ENCODE results near the gene ASXL3.

ASXL3 gene

GRCh38 chr18:33612632-33613031 lies 34.6 kb downstream of the ASXL3 start:
- H3K4me1 ChIP-seq (ENCODE audit: insufficient read depth, low read length), result no peaks in the 10 kb centered on the region
- no peak overlapping the region for H3K27ac ChIP-seq (ENCODE audit: low read depth, low read length)
- H3K9ac ChIP-seq (ENCODE audit: low read depth, low read length), result no peak overlapping the region
- H3K4me3 ChIP-seq (ENCODE audit: low read length), result no peak overlapping the region
- no peaks in the 10 kb centered on the region for H3K27me3 ChIP-seq (ENCODE audit: insufficient read depth, low read length)
- 89% methylated on average over 3 of the region's 3 CpGs for WGBS
- H3K9me3 ChIP-seq (ENCODE audit: insufficient read depth, low read depth, low read length), result no peaks in the 10 kb centered on the region
- no peaks in the 10 kb centered on the region for H3K36me3 ChIP-seq (ENCODE audit: insufficient read depth, low read length)

- Histone ChIP-seq H3K9me3 (ENCODE audit: insufficient read depth, low read depth, low read length) (no peaks in the 10 kb centered on the region), H3K4me1 (ENCODE audit: insufficient read depth, low read length) (no peaks in the 10 kb centered on the region), H3K27ac (ENCODE audit: low read depth, low read length) (no peak overlapping the region), H3K27me3 (ENCODE audit: insufficient read depth, low read length) (no peaks in the 10 kb centered on the region), H3K9ac (ENCODE audit: low read depth, low read length) (no peak overlapping the region), H3K4me3 (ENCODE audit: low read length) (no peak overlapping the region), H3K36me3 (ENCODE audit: insufficient read depth, low read length) (no peaks in the 10 kb centered on the region)
- 98% methylated on average over 3 of the region's 3 CpGs for WGBS
Observed at GRCh38 chr18:33616556-33616955, 38.5 kb downstream of the ASXL3 start.

- Histone ChIP-seq H3K27me3 (ENCODE audit: insufficient read depth, low read length) (no peaks in the 10 kb centered on the region), H3K9me3 (ENCODE audit: insufficient read depth, low read depth, low read length) (no peaks in the 10 kb centered on the region), H3K27ac (ENCODE audit: low read depth, low read length) (no peak overlapping the region), H3K4me1 (ENCODE audit: insufficient read depth, low read length) (no peaks in the 10 kb centered on the region), H3K4me3 (ENCODE audit: low read length) (no peak overlapping the region), H3K9ac (ENCODE audit: low read depth, low read length) (no peak overlapping the region), H3K36me3 (ENCODE audit: insufficient read depth, low read length) (no peaks in the 10 kb centered on the region)
- 93% methylated on average over 3 of the region's 3 CpGs for WGBS
Observed at GRCh38 chr18:33627114-33627513, 49.1 kb downstream of the ASXL3 start.

- Histone ChIP-seq H3K36me3 (ENCODE audit: insufficient read depth, low read length) (no peaks in the 10 kb centered on the region), H3K9ac (ENCODE audit: low read depth, low read length) (no peak overlapping the region), H3K4me3 (ENCODE audit: low read length) (no peak overlapping the region), H3K9me3 (ENCODE audit: insufficient read depth, low read depth, low read length) (no peaks in the 10 kb centered on the region), H3K27ac (ENCODE audit: low read depth, low read length) (no peak overlapping the region), H3K4me1 (ENCODE audit: insufficient read depth, low read length) (no peaks in the 10 kb centered on the region), H3K27me3 (ENCODE audit: insufficient read depth, low read length) (no peaks in the 10 kb centered on the region)
- WGBS, result 100% methylated on average over 1 of the region's 1 CpG
Observed at GRCh38 chr18:33630476-33630875, 52.5 kb downstream of the ASXL3 start.

- Histone ChIP-seq H3K4me3 (ENCODE audit: low read length) (no peak overlapping the region), H3K4me1 (ENCODE audit: insufficient read depth, low read length) (peaks cover 31% of the 10 kb centered on the region), H3K9ac (ENCODE audit: low read depth, low read length) (no peak overlapping the region), H3K27ac (ENCODE audit: low read depth, low read length) (no peak overlapping the region), H3K9me3 (ENCODE audit: insufficient read depth, low read depth, low read length) (no peaks in the 10 kb centered on the region), H3K36me3 (ENCODE audit: insufficient read depth, low read length) (no peaks in the 10 kb centered on the region), H3K27me3 (ENCODE audit: insufficient read depth, low read length) (no peaks in the 10 kb centered on the region)
- 83% methylated on average over 2 of the region's 3 CpGs for WGBS
Observed at GRCh38 chr18:33641141-33641540, 63.1 kb downstream of the ASXL3 start.

GRCh38 chr18:33644494-33644893 lies 66.5 kb downstream of the ASXL3 start:
- no peak overlapping the region for H3K9ac ChIP-seq (ENCODE audit: low read depth, low read length)
- no peaks in the 10 kb centered on the region for H3K9me3 ChIP-seq (ENCODE audit: insufficient read depth, low read depth, low read length)
- H3K4me3 ChIP-seq (ENCODE audit: low read length), result no peak overlapping the region
- 96% methylated on average over 2 of the region's 2 CpGs for WGBS
- H3K27ac ChIP-seq (ENCODE audit: low read depth, low read length), result no peak overlapping the region
- no peaks in the 10 kb centered on the region for H3K36me3 ChIP-seq (ENCODE audit: insufficient read depth, low read length)
- H3K4me1 ChIP-seq (ENCODE audit: insufficient read depth, low read length), result peaks cover 48% of the 10 kb centered on the region
- H3K27me3 ChIP-seq (ENCODE audit: insufficient read depth, low read length), result no peaks in the 10 kb centered on the region

- Histone ChIP-seq H3K27ac (ENCODE audit: low read depth, low read length) (peak overlapping the region; percentile 61; the same call in 1 of the 2 replicates), H3K9me3 (ENCODE audit: insufficient read depth, low read depth, low read length) (no peaks in the 10 kb centered on the region), H3K4me3 (ENCODE audit: low read length) (no peak overlapping the region), H3K4me1 (ENCODE audit: insufficient read depth, low read length) (peaks cover 48% of the 10 kb centered on the region), H3K9ac (ENCODE audit: low read depth, low read length) (no peak overlapping the region), H3K36me3 (ENCODE audit: insufficient read depth, low read length) (no peaks in the 10 kb centered on the region), H3K27me3 (ENCODE audit: insufficient read depth, low read length) (no peaks in the 10 kb centered on the region)
- 57% methylated on average over 1 of the region's 1 CpG for WGBS
Observed at GRCh38 chr18:33647365-33647764, 69.3 kb downstream of the ASXL3 start.

- Histone ChIP-seq H3K9me3 (ENCODE audit: insufficient read depth, low read depth, low read length) (no peaks in the 10 kb centered on the region), H3K27me3 (ENCODE audit: insufficient read depth, low read length) (no peaks in the 10 kb centered on the region), H3K9ac (ENCODE audit: low read depth, low read length) (no peak overlapping the region), H3K4me1 (ENCODE audit: insufficient read depth, low read length) (peaks cover 7% of the 10 kb centered on the region; the same call in 1 of the 2 replicates), H3K27ac (ENCODE audit: low read depth, low read length) (no peak overlapping the region), H3K4me3 (ENCODE audit: low read length) (no peak overlapping the region), H3K36me3 (ENCODE audit: insufficient read depth, low read length) (no peaks in the 10 kb centered on the region)
- WGBS, result 88% methylated on average over 1 of the region's 1 CpG
Observed at GRCh38 chr18:33652635-33653034, 74.6 kb downstream of the ASXL3 start.

- 91% methylated on average over 3 of the region's 3 CpGs for WGBS
- Histone ChIP-seq H3K4me3 (ENCODE audit: low read length) (no peak overlapping the region), H3K27me3 (ENCODE audit: insufficient read depth, low read length) (no peaks in the 10 kb centered on the region), H3K36me3 (ENCODE audit: insufficient read depth, low read length) (no peaks in the 10 kb centered on the region), H3K9me3 (ENCODE audit: insufficient read depth, low read depth, low read length) (no peaks in the 10 kb centered on the region), H3K27ac (ENCODE audit: low read depth, low read length) (no peak overlapping the region), H3K9ac (ENCODE audit: low read depth, low read length) (no peak overlapping the region), H3K4me1 (ENCODE audit: insufficient read depth, low read length) (peaks cover 1% of the 10 kb centered on the region; the same call in 1 of the 2 replicates)
Observed at GRCh38 chr18:33653231-33653630, 75.2 kb downstream of the ASXL3 start.

- Histone ChIP-seq H3K9me3 (ENCODE audit: insufficient read depth, low read depth, low read length) (no peaks in the 10 kb centered on the region), H3K36me3 (ENCODE audit: insufficient read depth, low read length) (no peaks in the 10 kb centered on the region), H3K4me3 (ENCODE audit: low read length) (no peak overlapping the region), H3K9ac (ENCODE audit: low read depth, low read length) (no peak overlapping the region), H3K4me1 (ENCODE audit: insufficient read depth, low read length) (peaks cover 7% of the 10 kb centered on the region; the same call in 1 of the 2 replicates), H3K27ac (ENCODE audit: low read depth, low read length) (no peak overlapping the region), H3K27me3 (ENCODE audit: insufficient read depth, low read length) (no peaks in the 10 kb centered on the region)
- WGBS, result 79% methylated on average over 2 of the region's 2 CpGs
Observed at GRCh38 chr18:33656889-33657448, 79.0 kb downstream of the ASXL3 start.

GRCh38 chr18:33660696-33661310 lies 82.8 kb downstream of the ASXL3 start:
- 89% methylated on average over 2 of the region's 2 CpGs for WGBS

More at GRCh38 chr18:33660696-33661310, 82.8 kb downstream of the ASXL3 start:
- no peaks in the 10 kb centered on the region for H3K9me3 ChIP-seq (ENCODE audit: insufficient read depth, low read depth, low read length)
- H3K36me3 ChIP-seq (ENCODE audit: insufficient read depth, low read length), result no peaks in the 10 kb centered on the region
- H3K27me3 ChIP-seq (ENCODE audit: insufficient read depth, low read length), result no peaks in the 10 kb centered on the region
- peaks cover 7% of the 10 kb centered on the region; the same call in 1 of the 2 replicates for H3K4me1 ChIP-seq (ENCODE audit: insufficient read depth, low read length)
- no peak overlapping the region for H3K27ac ChIP-seq (ENCODE audit: low read depth, low read length)
- H3K4me3 ChIP-seq (ENCODE audit: low read length), result no peak overlapping the region
- no peak overlapping the region for H3K9ac ChIP-seq (ENCODE audit: low read depth, low read length)
